ENCODE data around the gene BBS7.

The BBS7 gene

GRCh38 chr4:121869841-121870822 lies at the start of gene BBS7:
TSS of gene BBS7 (minus strand) at chr4:121870474. CDS start at chr4:121870313, 161 bp downstream.
- peak; percentile 95 for DNase-seq (ENCODE audit: low spot score)

- no peak for DNase-seq (ENCODE audit: low spot score)
These were observed 43.4 kb upstream of the BBS7 start for GRCh38 chr4:121913667-121914066.

DNA sequence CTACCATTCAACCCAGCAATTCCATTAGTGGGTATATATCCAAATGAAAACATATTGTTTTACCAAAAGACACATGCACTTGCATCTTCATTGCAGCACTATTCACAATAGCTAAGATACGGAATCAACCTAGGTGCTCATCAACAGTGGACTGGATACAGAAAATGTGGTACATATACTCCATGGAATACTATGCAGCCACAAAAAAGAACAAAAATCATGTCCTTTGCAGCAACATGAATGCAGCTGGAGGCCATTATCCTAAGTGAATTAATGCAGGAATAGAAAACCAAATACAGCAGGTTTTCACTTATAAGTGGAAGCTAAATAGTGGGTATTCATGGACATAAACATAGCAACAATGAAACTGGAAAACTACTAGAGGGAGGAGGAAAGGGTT lies 38.1 kb upstream of the BBS7 start:
- DNase-seq (ENCODE audit: low spot score), result no peak

DNA sequence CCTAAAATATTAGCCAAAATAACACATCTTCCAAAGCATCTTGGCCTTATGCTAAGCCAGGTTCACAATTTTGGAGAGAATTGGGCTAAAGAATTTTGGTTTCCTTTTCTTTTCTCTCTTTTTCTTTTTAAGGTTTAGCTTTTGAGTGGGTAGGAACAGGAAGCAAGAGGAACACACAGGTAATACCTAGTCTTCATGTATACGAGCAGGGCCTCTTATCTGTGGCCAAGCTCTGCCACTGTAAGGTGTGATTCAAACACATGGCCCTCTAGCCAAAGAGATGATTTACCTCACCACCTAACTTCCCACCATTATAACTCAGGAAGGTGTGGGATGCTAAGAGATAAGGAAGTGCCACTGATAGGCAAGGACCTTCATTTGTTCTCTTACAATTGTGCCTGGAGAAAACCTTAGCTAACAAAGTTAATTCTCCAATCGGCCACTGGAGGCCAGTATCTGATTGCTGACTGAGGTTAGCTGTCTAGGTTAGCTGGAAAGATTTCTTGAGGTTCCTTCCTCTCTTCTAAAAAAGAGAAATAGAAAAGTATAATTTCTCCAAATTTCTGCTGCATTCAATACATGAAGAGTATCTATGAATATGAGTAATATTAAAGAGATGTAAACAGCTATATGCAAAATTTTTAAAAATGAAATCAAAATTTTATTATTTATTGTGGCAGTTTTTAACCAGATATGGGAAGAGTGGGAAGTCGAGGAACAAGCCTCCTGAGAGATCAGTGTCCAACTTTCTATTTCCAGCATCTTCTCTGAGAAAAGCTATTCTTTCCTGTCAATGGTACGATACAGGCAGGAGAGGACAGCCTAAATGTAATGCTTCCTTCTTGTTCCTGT lies 30.1 kb upstream of the BBS7 start:
- peak; percentile 62 for DNase-seq (ENCODE audit: low spot score)

DNA sequence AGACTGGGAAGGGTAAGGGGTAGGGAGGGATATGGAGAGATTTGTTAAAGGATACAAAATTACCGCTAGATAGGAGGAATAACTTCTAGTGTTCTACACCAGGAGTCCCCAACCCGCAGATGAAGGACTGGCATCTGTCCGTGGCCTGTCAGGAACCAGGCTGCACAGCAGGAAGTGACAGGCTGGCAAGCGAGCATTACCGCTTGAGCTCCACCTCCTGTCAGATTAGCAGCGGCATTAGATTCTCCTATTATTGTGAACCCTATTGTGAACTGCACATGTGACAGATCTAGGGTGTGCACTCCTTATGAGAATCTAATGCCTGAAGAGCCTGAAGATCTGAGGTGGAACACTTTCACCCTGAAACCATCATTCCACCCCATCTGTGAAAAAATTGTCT lies 27.9 kb upstream of the BBS7 start:
- DNase-seq (ENCODE audit: low spot score), result no peak

DNA sequence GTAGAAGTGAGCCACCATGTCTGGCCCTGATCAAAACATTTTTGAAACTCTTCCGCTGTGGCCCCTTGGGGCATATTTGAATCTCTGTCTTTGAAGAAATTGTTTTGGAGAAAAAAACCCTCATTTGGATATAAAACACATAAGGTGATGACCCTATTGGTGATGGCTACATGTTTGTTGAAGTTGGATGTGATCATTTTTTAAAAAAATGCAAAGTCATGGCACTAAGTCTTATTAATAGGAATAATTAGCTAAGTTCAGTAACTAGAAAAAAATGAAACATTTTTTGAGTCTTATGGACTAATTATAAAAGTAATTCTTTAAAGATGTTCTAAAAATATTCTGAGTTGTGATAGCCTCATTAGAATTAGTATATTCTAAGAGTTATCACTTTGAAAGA lies 17.9 kb upstream of the BBS7 start:
- no peak for DNase-seq (ENCODE audit: low spot score)

DNA sequence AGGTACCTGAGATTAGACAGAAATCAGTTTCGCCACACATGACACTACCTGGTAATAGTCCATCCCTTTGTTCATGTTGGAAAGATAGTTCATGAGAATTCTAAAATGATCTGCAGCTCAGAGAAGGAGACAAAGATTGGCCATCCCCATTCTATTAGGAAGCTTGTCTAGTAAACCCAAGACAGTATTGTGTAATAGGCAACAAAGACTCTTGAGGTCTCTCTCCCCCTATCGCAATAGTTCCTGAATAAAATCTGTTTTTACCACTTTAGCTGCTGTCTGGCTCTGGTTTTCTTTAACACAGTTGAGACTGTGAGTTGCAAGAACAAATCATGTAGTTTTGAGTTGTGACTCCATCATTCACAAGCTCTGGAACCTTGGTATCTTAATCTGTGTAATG lies 14.8 kb upstream of the BBS7 start:
- no peak for DNase-seq (ENCODE audit: low spot score)

DNA sequence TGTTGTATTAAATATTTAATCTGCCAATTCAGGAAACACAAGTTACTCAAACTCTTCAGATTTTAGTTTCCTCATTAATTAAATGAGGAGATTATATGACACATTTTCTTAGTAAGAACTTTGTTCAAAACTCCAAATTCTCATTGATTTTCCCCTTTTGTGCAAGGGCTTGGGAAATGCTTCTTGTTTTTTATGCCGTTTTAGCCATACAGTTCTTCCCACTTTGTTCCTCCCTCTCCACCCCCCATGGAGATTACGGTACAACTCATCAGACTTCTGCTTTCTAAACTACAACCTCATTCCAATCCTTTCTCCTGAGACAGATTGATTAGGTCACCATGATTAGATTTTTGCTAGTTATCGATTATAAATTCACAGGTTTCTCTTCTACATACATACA lies 10.9 kb upstream of the BBS7 start:
- DNase-seq (ENCODE audit: low spot score), result no peak

DNA sequence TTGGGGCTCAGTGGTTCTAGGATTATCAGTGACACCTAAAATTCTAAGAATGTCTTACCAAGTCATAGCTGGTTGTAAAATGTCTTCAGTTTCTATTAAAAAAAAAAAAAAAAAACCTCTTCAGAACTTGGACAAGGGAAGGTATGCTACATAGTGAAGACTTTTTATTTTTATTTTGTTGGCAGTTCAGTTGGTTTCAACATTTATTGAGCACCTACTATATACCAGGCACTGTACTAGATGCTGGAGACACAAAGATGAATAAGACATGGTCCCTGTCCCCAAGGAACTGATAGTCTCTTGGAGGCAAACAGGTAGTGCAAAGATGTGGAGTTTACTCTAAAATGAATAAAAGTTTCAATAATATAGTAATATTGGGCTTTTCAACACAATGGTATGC lies 8.9 kb upstream of the BBS7 start:
- DNase-seq (ENCODE audit: low spot score), result no peak

GRCh38 chr4:121877041-121877773 lies 6.9 kb upstream of the BBS7 start:
- no peak for DNase-seq (ENCODE audit: low spot score)

DNA sequence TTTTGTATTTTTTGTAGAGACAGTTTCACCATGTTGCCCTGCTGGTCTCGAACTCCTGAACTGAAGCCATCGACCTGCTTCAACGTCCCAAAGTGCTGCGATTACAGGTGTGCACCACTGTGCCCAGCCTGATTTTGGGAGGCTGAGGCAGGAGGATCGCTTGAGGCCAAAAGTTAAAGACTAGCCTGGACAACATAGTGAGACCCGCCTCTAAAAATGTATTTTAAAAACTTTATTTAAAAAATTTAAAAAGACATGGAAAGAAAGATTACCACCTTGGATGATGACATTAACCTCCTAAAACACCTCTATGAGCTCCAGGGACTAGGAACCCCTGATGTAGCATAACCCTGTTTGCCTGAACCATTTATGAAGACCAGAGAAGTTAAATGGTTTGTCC lies 5.8 kb upstream of the BBS7 start:
- DNase-seq (ENCODE audit: low spot score), result no peak

GRCh38 chr4:121875652-121876051 lies 5.4 kb upstream of the BBS7 start:
- no peak for DNase-seq (ENCODE audit: low spot score)

- no peak for DNase-seq (ENCODE audit: low spot score)
These were observed 3.3 kb upstream of the BBS7 start for GRCh38 chr4:121873604-121874003.

GRCh38 chr4:121863799-121864198 lies 6.5 kb downstream of the BBS7 start:
- DNase-seq (ENCODE audit: low spot score), result no peak

- DNase-seq (ENCODE audit: low spot score), result no peak
These were observed 8.8 kb downstream of the BBS7 start for GRCh38 chr4:121861426-121861825.

DNA sequence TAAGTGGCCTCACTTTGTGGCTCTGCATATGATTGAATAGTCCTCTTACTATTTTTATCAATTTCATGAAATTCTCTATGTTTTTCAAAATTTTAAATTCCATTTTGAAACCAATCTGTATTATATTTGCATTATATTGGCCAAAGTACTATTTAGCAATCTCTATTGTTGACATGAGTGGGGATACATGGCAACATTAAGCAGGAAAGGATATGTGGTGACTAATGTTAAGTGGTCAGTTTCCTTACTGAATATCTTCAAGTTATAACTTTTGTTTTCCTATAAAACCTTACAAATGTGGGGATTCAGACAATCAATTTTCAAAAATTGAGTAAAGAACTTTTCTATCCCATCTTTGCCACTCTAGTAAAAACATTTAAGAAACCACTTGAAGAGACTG lies 10.2 kb downstream of the BBS7 start:
- DNase-seq (ENCODE audit: low spot score), result no peak

DNA sequence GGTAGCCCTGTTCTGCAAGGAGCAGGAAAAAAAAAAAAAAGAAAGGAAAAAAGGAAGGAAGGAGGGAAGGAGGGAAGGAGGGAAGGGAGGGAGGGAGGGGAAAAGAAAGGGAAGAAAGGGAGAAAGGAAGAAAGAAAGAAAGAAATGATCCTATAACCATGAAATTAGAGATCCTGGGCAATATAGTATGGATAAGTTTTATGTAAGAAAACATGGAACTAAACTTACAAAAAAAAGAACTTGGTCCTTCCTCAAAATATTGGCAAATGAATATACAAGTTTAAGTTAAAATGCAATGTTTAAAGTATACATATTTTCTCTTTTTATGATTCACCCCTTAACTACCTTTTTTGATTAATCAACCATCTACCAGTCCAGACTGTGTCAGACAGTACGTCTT lies 18.9 kb downstream of the BBS7 start:
- no peak for DNase-seq (ENCODE audit: low spot score)

- DNase-seq (ENCODE audit: low spot score), result no peak
These were observed 23.6 kb downstream of the BBS7 start for GRCh38 chr4:121846662-121847061.

- DNase-seq (ENCODE audit: low spot score), result no peak
These were observed 27.4 kb downstream of the BBS7 start for GRCh38 chr4:121842862-121843261.

DNA sequence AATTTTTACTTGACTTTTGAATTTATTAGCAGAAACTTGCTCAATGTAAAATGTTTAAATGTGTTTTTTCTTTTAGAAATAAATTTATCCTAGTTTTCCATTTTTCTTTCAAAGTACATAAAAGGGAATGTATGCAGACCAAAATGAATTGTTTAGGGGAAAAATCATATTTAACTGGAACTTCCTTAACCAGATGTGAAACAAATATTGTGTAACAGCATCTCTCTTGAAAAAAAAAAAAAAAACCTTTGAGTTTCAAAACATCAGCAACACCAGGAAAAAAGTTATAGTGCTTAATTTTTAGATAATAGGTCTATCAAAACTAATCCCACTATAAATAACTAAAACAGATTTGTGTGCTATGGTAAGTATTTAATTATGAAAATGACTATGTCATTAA lies 32.1 kb downstream of the BBS7 start:
- DNase-seq (ENCODE audit: low spot score), result no peak

GRCh38 chr4:121829511-121829910 lies 40.8 kb downstream of the BBS7 start:
- DNase-seq (ENCODE audit: low spot score), result no peak

DNA sequence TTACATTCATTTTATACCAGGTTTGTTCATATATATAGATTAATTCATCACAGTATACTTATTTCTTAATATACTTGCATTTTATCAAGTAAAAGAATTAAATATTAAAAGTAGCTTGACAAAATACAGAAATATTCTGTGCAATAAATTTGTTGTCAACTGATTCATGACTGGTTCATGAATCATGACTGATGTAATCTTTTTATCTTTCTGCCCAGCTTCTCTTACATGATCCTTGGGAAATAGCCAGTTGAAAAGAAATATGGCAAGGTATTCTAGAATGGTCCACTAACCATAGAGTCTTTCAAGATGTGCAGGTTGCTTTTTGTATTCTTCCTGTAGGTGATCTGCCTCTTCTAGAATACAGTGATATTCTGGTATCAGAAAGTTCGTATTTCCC lies 42.4 kb downstream of the BBS7 start:
- no peak for DNase-seq (ENCODE audit: low spot score)
